ENCODE measurements around the gene C2CD2.

C2CD2 gene

GRCh38 chr21:41869771-41870170 lies 84.0 kb downstream of the C2CD2 start:
- no peaks in the 10 kb centered on the region for H3K27me3 ChIP-seq (ENCODE audit: low read depth, low read length)
- H3K4me1 ChIP-seq (ENCODE audit: control insufficient read depth in 1 of 2, insufficient read depth in 2 of 2, low read length in 2 of 2), result no peaks in the 10 kb centered on the region
- H3K9me3 ChIP-seq (ENCODE audit: control insufficient read depth in 1 of 2, low read length in 2 of 2), result no peaks in the 10 kb centered on the region
- no peak overlapping the region for H3K27ac ChIP-seq (ENCODE audit: low read length)
- H3K36me3 ChIP-seq (ENCODE audit: control insufficient read depth in 1 of 2, insufficient read depth in 2 of 2, low read length in 2 of 2), result no peaks in the 10 kb centered on the region
- no peak overlapping the region for H3K4me3 ChIP-seq (ENCODE audit: low read depth in 1 of 2, low read length in 2 of 2)

- H3K4me1 ChIP-seq (ENCODE audit: control insufficient read depth in 1 of 2, insufficient read depth in 2 of 2, low read length in 2 of 2), result peaks cover 0 to 3% of the 10 kb centered on the region in 2 donors
- no peaks in the 10 kb centered on the region for H3K36me3 ChIP-seq (ENCODE audit: control insufficient read depth in 1 of 2, insufficient read depth in 2 of 2, low read length in 2 of 2)
- H3K27ac ChIP-seq (ENCODE audit: low read length), result no peak overlapping the region
- no peak overlapping the region for H3K4me3 ChIP-seq (ENCODE audit: low read depth in 1 of 2, low read length in 2 of 2)
- H3K9me3 ChIP-seq (ENCODE audit: control insufficient read depth in 1 of 2, low read length in 2 of 2), result no peaks in the 10 kb centered on the region
- H3K27me3 ChIP-seq (ENCODE audit: low read depth, low read length), result no peaks in the 10 kb centered on the region
These were observed 85.6 kb downstream of the C2CD2 start for GRCh38 chr21:41868062-41868710.

- Histone ChIP-seq H3K4me1 (ENCODE audit: control insufficient read depth in 1 of 2, insufficient read depth in 2 of 2, low read length in 2 of 2) (peaks cover 0 to 5% of the 10 kb centered on the region in 2 donors), H3K27ac (ENCODE audit: low read length) (no peak overlapping the region), H3K4me3 (ENCODE audit: low read depth in 1 of 2, low read length in 2 of 2) (no peak overlapping the region), H3K36me3 (ENCODE audit: control insufficient read depth in 1 of 2, insufficient read depth in 2 of 2, low read length in 2 of 2) (no peaks in the 10 kb centered on the region), H3K27me3 (ENCODE audit: low read depth, low read length) (no peaks in the 10 kb centered on the region), H3K9me3 (ENCODE audit: control insufficient read depth in 1 of 2, low read length in 2 of 2) (no peaks in the 10 kb centered on the region)
These were observed 86.5 kb downstream of the C2CD2 start for GRCh38 chr21:41867313-41867712.

- H3K27me3 ChIP-seq (ENCODE audit: low read depth, low read length), result no peaks in the 10 kb centered on the region
- H3K27ac ChIP-seq (ENCODE audit: low read length), result no peak overlapping the region
- H3K4me1 ChIP-seq (ENCODE audit: control insufficient read depth in 1 of 2, insufficient read depth in 2 of 2, low read length in 2 of 2), result peaks cover 0 to 5% of the 10 kb centered on the region in 2 donors
- H3K4me3 ChIP-seq (ENCODE audit: low read depth in 1 of 2, low read length in 2 of 2), result no peak overlapping the region
- H3K9me3 ChIP-seq (ENCODE audit: control insufficient read depth in 1 of 2, low read length in 2 of 2), result no peaks in the 10 kb centered on the region
- H3K36me3 ChIP-seq (ENCODE audit: control insufficient read depth in 1 of 2, insufficient read depth in 2 of 2, low read length in 2 of 2), result no peaks in the 10 kb centered on the region
These were observed 87.5 kb downstream of the C2CD2 start for GRCh38 chr21:41866274-41866809.

GRCh38 chr21:41865002-41865777 lies 88.6 kb downstream of the C2CD2 start:
- H3K27me3 ChIP-seq (ENCODE audit: low read depth, low read length), result no peaks in the 10 kb centered on the region
- H3K36me3 ChIP-seq (ENCODE audit: control insufficient read depth in 1 of 2, insufficient read depth in 2 of 2, low read length in 2 of 2), result no peaks in the 10 kb centered on the region

GRCh38 chr21:41864311-41865001 lies 89.4 kb downstream of the C2CD2 start:
- Histone ChIP-seq H3K4me3 (ENCODE audit: low read depth in 1 of 2, low read length in 2 of 2) (no peak overlapping the region), H3K4me1 (ENCODE audit: control insufficient read depth in 1 of 2, insufficient read depth in 2 of 2, low read length in 2 of 2) (peaks cover 0 to 5% of the 10 kb centered on the region in 2 donors), H3K36me3 (ENCODE audit: control insufficient read depth in 1 of 2, insufficient read depth in 2 of 2, low read length in 2 of 2) (peaks cover 0 to 4% of the 10 kb centered on the region in 2 donors), H3K27me3 (ENCODE audit: low read depth, low read length) (no peaks in the 10 kb centered on the region), H3K27ac (ENCODE audit: low read length) (no peak overlapping the region), H3K9me3 (ENCODE audit: control insufficient read depth in 1 of 2, low read length in 2 of 2) (no peaks in the 10 kb centered on the region)

More at GRCh38 chr21:41865002-41865777, 88.6 kb downstream of the C2CD2 start:
- Histone ChIP-seq H3K9me3 (ENCODE audit: control insufficient read depth in 1 of 2, low read length in 2 of 2) (no peaks in the 10 kb centered on the region), H3K4me3 (ENCODE audit: low read depth in 1 of 2, low read length in 2 of 2) (no peak overlapping the region), H3K27ac (ENCODE audit: low read length) (no peak overlapping the region), H3K4me1 (ENCODE audit: control insufficient read depth in 1 of 2, insufficient read depth in 2 of 2, low read length in 2 of 2) (peaks cover 0 to 5% of the 10 kb centered on the region in 2 donors)

GRCh38 chr21:41863439-41863740 lies 90.4 kb downstream of the C2CD2 start:
- H3K9me3 ChIP-seq (ENCODE audit: control insufficient read depth in 1 of 2, low read length in 2 of 2), result no peaks in the 10 kb centered on the region
- H3K4me3 ChIP-seq (ENCODE audit: low read depth in 1 of 2, low read length in 2 of 2), result no peak overlapping the region
- H3K4me1 ChIP-seq (ENCODE audit: control insufficient read depth in 1 of 2, insufficient read depth in 2 of 2, low read length in 2 of 2), result peaks cover 0 to 5% of the 10 kb centered on the region in 2 donors
- H3K27me3 ChIP-seq (ENCODE audit: low read depth, low read length), result no peaks in the 10 kb centered on the region
- no peak overlapping the region for H3K27ac ChIP-seq (ENCODE audit: low read length)
- H3K36me3 ChIP-seq (ENCODE audit: control insufficient read depth in 1 of 2, insufficient read depth in 2 of 2, low read length in 2 of 2), result peaks cover 0 to 11% of the 10 kb centered on the region in 2 donors

- Histone ChIP-seq H3K4me1 (ENCODE audit: control insufficient read depth in 1 of 2, insufficient read depth in 2 of 2, low read length in 2 of 2) (peaks cover 0 to 5% of the 10 kb centered on the region in 2 donors), H3K9me3 (ENCODE audit: control insufficient read depth in 1 of 2, low read length in 2 of 2) (no peaks in the 10 kb centered on the region), H3K36me3 (ENCODE audit: control insufficient read depth in 1 of 2, insufficient read depth in 2 of 2, low read length in 2 of 2) (peaks cover 6 to 20% of the 10 kb centered on the region in 2 donors), H3K27ac (ENCODE audit: low read length) (no peak overlapping the region), H3K4me3 (ENCODE audit: low read depth in 1 of 2, low read length in 2 of 2) (no peak overlapping the region), H3K27me3 (ENCODE audit: low read depth, low read length) (no peaks in the 10 kb centered on the region)
These were observed 91.8 kb downstream of the C2CD2 start for GRCh38 chr21:41861987-41862386.

GRCh38 chr21:41861255-41861654 lies 92.6 kb downstream of the C2CD2 start:
- H3K4me1 ChIP-seq (ENCODE audit: control insufficient read depth in 1 of 2, insufficient read depth in 2 of 2, low read length in 2 of 2), result peaks cover 0 to 5% of the 10 kb centered on the region in 2 donors
- no peak overlapping the region for H3K27ac ChIP-seq (ENCODE audit: low read length)
- H3K9me3 ChIP-seq (ENCODE audit: control insufficient read depth in 1 of 2, low read length in 2 of 2), result no peaks in the 10 kb centered on the region
- H3K36me3 ChIP-seq (ENCODE audit: control insufficient read depth in 1 of 2, insufficient read depth in 2 of 2, low read length in 2 of 2), result peaks cover 13 to 26% of the 10 kb centered on the region in 2 donors
- no peak overlapping the region for H3K4me3 ChIP-seq (ENCODE audit: low read depth in 1 of 2, low read length in 2 of 2)
- no peaks in the 10 kb centered on the region for H3K27me3 ChIP-seq (ENCODE audit: low read depth, low read length)

- no peaks in the 10 kb centered on the region for H3K9me3 ChIP-seq (ENCODE audit: control insufficient read depth in 1 of 2, low read length in 2 of 2)
- no peak overlapping the region for H3K27ac ChIP-seq (ENCODE audit: low read length)
- H3K36me3 ChIP-seq (ENCODE audit: control insufficient read depth in 1 of 2, insufficient read depth in 2 of 2, low read length in 2 of 2), result peaks cover 15 to 34% of the 10 kb centered on the region in 2 donors
These were observed 94.4 kb downstream of the C2CD2 start for GRCh38 chr21:41859297-41859980.

More at GRCh38 chr21:41859297-41859980, 94.4 kb downstream of the C2CD2 start:
- Histone ChIP-seq H3K4me3 (ENCODE audit: low read depth in 1 of 2, low read length in 2 of 2) (no peak overlapping the region), H3K4me1 (ENCODE audit: control insufficient read depth in 1 of 2, insufficient read depth in 2 of 2, low read length in 2 of 2) (peaks cover 0 to 5% of the 10 kb centered on the region in 2 donors), H3K27me3 (ENCODE audit: low read depth, low read length) (no peaks in the 10 kb centered on the region)

All from muscle layer of duodenum (tissue), 2 donors.